Measurements from ENCODE around the gene SPAG17.

SPAG17 gene

GRCh38 chr1:118093017-118093416 is 92.0 kb downstream of the SPAG17 start:
- no peak overlapping the region for H3K4me3 ChIP-seq (ENCODE audit: low read depth, low read length)
- no peak for TF ChIP-seq CTCF (IDR thresholded peaks at IDR 0.05; ENCODE audit: control insufficient read depth, extremely low read depth, insufficient read depth)
- DNase-seq (ENCODE audit: low read depth): no peak

- DNase-seq (ENCODE audit: low read depth): no peak
- H3K4me3 ChIP-seq (ENCODE audit: low read depth, low read length): no peak overlapping the region
- TF ChIP-seq CTCF (IDR thresholded peaks at IDR 0.05; ENCODE audit: control insufficient read depth, extremely low read depth, insufficient read depth): no peak
Observed at GRCh38 chr1:118090130-118090529, 94.9 kb downstream of the SPAG17 start.

GRCh38 chr1:118085365-118085764 is 99.7 kb downstream of the SPAG17 start:
- H3K4me3 ChIP-seq (ENCODE audit: low read depth, low read length): no peak overlapping the region
- no peak for DNase-seq (ENCODE audit: low read depth)
- TF ChIP-seq CTCF (IDR thresholded peaks at IDR 0.05; ENCODE audit: control insufficient read depth, extremely low read depth, insufficient read depth): no peak

GRCh38 chr1:118084400-118084799 is 100.6 kb downstream of the SPAG17 start:
- no peak for TF ChIP-seq CTCF (IDR thresholded peaks at IDR 0.05; ENCODE audit: control insufficient read depth, extremely low read depth, insufficient read depth)
- H3K4me3 ChIP-seq (ENCODE audit: low read depth, low read length): no peak overlapping the region
- DNase-seq (ENCODE audit: low read depth): no peak

- DNase-seq (ENCODE audit: low read depth): no peak
- no peak overlapping the region for H3K4me3 ChIP-seq (ENCODE audit: low read depth, low read length)
- TF ChIP-seq CTCF (IDR thresholded peaks at IDR 0.05; ENCODE audit: control insufficient read depth, extremely low read depth, insufficient read depth): no peak
Observed at GRCh38 chr1:118082984-118083383, 102.0 kb downstream of the SPAG17 start.

- DNase-seq (ENCODE audit: low read depth): no peak
- no peak for TF ChIP-seq CTCF (IDR thresholded peaks at IDR 0.05; ENCODE audit: control insufficient read depth, extremely low read depth, insufficient read depth)
- H3K4me3 ChIP-seq (ENCODE audit: low read depth, low read length): no peak overlapping the region
Observed at GRCh38 chr1:118081387-118081786, 103.6 kb downstream of the SPAG17 start.

- H3K4me3 ChIP-seq (ENCODE audit: low read depth, low read length): no peak overlapping the region
- no peak for DNase-seq (ENCODE audit: low read depth)
- peak; percentile 54 for TF ChIP-seq CTCF (IDR thresholded peaks at IDR 0.05; ENCODE audit: control insufficient read depth, extremely low read depth, insufficient read depth)
Observed at GRCh38 chr1:118077331-118078045, 107.5 kb downstream of the SPAG17 start.
